GM18505 (cell line): Measurements from ENCODE around the gene ARFIP1.
"Not testable (repeated sequence)": the region's sequence is repeated elsewhere in the genome, so short reads cannot be mapped to it uniquely, and the experiment has no call there.

ENCODE experiments used
- ATAC-seq: cut with Tn5 transposase; IDR thresholded peaks from one replicate; pipeline ENCODE4 v1.9.1; 2021; ENCODE audit not compliant: unreplicated experiment
- POLR2A ChIP-seq: IDR thresholded peaks from 4 replicates; pipeline ENCODE4 v1.6.1; 2011; ENCODE audit warnings: borderline replicate concordance; ENCODE audit not compliant: insufficient read depth, insufficient read length; ENCODE audit errors: extremely low read depth

The ARFIP1 gene

DNA sequence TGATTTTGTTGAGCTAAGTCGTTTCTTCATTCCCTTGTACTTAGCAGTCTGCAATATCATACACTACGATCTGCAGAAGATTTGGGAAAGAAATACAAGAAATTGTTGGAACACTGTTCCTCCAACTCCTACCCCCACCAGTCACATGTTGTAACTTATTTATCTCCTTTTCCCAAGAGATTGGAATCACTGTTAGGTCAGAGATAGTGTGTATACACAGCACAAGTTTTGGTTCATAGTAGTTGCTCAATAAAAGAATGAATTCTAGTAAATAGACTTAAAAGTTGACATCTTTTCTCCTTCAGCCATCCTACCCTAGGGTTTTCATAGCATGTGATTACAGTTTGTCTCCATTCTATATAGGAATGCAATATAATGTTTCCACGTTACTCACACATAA is 68.8 kb downstream of the ARFIP1 start:
- no peak for ATAC-seq

DNA sequence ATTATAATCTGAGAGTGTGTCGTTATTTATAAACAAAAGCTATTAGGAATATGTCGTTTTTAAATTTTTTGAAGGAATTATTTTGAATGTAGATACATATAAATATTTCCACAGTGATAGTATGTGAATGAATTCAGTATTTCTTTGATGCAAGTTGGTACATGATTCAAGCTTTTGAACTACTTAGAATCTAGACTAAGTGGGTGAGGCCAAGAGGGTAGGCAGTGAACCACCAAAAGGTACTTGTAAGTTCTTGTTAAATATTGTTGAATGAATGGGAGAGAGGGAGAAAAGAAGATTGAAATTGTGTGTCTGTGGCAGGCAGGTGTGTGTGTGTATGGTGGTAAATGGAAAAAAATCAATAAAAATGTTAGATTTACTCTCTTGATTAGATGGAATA is 69.6 kb downstream of the ARFIP1 start:
- TF ChIP-seq POLR2A: no peak

More for the DNA sequence above, 68.8 kb downstream of the ARFIP1 start:
- no peak for TF ChIP-seq POLR2A

DNA sequence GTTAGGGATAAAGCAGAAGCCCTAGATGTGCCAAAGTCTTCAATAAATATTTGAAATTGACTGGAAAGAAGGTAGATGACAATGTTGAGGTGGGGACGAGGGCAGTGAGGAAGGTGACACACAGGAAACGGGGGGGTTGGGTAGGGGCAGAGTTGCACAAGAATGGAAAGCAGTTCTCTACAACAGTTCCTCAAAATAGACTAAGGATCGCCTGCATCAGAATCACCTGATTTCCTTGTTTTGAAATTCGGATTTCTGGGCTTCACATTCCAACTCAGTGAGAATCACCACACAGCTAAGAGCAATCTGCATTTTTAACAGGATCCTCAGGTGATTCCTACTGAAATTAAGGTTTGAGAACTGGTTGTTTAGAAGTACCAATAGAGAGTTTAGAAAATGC is 70.6 kb downstream of the ARFIP1 start:
- TF ChIP-seq POLR2A: no peak
- no peak for ATAC-seq

More for the DNA sequence above, 69.6 kb downstream of the ARFIP1 start:
- no peak for ATAC-seq

DNA sequence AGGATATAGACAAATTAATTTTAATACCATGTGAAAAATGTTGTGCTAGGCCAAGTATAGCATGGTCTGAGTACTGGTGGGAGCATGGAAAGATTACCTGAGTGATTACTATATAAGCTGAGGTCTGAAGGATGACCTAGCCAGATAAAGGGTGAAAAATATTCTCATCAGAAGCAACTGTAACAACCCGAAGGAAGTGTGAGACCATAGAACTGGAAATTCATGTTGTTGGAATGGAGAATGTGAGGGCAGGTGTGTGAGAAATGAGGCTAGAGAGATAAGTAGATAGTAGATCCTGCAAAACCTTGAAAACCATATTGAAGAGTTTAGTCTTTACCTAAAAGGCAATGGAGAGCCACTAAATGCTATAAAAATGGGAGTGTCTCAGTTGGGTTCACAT is 71.5 kb downstream of the ARFIP1 start:
- no peak for ATAC-seq
- no peak for TF ChIP-seq POLR2A

DNA sequence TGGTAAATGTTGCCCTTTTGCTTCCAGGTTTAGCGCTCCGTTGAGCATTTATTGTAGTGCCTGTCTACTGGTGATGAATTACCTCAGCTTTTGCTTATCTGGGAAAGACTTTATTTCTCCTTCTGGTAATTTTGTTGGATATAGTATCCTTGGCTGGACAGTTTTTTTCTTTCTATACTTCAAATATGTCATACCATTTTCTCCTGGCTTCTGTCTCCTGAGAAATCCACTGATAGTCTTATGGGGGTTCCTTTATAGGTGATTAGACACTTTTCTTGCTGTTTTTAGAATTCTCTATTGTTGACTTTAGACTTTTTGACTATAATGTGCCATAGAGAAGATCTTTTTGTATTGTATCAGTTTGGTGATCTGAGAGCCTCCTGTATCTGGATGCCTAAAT is 73.5 kb downstream of the ARFIP1 start:
- ATAC-seq: no peak
- TF ChIP-seq POLR2A: no peak

DNA sequence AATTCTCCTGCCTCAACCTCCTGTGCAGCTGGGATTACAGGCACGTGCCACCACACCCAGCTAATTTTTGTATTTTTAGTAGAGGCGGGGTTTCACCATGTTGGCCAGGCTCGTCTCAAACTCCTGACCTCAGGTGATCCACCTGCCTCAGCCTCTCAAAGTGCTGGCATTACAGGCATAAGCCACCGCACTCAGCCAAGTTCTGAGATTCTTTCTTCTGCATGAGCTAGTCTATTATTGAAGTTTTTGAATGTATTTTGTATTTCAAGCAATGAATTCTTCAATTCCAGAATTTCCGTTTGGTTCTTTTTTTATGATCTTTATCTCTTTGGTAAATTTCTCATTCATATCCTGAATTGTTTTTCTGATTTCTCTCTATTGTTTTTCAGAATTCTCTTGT is 74.3 kb downstream of the ARFIP1 start:
- not testable (repeated sequence) for ATAC-seq

DNA sequence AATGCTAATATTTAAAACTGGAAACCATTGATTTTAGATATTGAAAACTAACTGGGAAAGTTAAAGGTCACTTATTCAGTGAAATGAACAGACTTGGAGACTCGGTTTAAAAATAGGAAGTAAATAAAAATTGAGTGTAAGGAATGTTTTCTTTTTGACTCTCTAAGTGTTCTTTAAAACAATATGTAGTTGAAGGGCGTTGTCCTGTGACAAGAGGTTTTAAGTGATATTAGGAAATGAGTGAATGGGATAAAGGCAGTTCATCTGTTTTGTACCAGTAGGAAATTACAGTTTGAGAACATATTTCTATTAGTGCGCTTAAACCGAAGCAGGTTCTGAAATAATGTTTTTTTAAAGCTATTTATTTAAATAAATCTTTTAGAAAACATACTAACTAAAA is 77.2 kb downstream of the ARFIP1 start:
- TF ChIP-seq POLR2A: no peak
- no peak for ATAC-seq

DNA sequence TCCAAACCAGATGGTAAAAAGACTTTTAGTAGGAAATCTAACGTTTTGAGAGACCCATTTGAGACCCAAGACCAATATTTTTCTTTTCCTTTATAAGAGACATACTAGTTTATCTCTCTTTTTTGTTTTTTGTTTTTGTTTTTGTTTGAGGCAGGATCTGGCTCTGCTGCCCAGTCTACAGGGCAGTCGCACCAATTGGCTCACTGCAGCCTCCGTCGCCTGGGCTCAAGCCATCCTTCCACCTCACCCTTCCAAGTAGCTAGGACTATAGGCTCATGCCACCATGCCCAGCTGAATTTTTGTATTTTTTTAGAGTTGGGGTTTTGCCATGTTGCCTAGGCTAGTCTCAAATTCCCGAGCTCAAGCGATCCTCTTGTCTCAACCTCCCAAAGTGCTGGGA is 79.2 kb downstream of the ARFIP1 start:
- no peak for TF ChIP-seq POLR2A
- ATAC-seq: no peak

DNA sequence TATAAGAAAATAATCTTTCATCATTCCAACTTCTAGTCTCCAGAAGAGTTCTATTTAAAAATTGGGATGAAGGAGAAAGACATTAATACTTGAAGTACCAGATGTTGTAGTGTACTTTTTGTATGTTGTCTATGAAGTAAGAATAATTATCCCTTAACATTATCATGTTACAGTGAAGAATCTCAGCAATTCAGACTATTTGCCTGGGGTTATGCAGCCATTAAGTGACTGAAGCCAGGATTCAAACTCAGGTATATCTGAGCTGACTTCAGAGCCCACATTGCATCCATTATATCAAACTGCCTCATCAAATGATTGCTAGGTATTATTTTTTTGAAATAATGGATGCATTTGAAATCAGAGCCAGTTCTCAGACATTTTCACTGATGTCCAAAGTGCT is 80.3 kb downstream of the ARFIP1 start:
- TF ChIP-seq POLR2A: no peak
- no peak for ATAC-seq

DNA sequence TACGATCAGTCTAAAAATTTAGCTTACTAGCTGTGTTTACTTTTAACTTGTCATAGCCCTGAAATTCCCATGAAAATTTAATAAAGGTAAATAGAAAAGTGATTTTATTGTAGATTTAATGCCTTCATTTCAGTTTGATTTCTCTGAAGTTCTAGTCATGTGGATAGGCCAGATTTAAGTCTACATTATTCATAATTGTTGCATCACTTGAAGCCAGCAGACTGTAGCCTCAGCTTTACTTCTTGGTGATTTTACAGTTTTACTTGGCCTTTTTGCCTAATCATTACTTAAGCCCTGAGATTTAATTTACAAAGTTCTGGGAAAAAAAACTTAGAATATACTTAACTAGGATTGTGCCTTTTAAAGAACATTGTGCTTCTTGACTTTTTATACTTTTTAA is 82.9 kb downstream of the ARFIP1 start:
- ATAC-seq: no peak
- TF ChIP-seq POLR2A: no peak

DNA sequence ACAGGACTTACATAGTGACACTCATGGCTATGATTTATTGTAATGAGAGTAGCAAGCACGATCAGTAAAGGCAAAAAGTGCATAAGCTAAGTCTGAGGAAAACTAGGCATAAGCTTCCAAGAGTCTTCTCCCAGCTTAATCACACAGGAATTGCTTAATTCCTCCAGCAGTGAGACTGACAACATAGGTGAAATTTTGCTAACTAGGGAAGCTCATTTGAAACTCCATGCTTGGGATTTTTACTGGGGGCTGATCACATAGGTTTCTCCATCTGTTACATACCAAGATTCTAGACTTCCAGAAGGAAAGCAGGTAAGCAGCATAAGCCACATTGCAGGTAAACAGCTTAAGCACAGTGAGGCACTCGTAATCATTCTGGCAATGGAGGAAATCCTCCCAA is 84.6 kb downstream of the ARFIP1 start:
- no peak for TF ChIP-seq POLR2A
- ATAC-seq: no peak

DNA sequence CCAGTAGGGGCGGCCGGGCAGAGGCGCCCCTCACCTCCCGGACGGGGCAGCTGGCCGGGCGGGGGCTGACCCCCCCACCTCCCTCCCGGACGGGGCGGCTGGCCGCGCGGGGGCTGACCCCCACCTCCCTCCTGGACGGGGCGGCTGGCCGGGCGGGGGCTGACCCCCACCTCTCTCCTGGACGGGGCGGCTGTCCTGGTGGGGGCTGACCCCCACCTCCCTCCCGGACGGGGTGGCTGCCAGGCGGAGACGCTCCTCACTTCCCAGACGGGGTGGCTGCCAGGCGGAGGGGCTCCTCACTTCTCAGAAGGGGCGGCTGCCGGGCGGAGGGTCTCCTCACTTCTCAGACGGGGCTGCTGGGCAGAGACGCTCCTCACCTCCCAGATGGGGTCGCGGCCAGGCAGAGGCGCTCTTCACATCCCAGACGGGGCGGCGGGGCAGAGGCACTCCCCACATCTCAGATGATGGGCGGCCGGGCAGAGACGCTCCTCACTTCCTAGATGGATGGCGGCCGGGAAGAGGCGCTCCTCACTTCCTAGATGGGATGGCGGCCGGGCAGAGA is 86.8 kb downstream of the ARFIP1 start:
- ATAC-seq: not testable (repeated sequence)

DNA sequence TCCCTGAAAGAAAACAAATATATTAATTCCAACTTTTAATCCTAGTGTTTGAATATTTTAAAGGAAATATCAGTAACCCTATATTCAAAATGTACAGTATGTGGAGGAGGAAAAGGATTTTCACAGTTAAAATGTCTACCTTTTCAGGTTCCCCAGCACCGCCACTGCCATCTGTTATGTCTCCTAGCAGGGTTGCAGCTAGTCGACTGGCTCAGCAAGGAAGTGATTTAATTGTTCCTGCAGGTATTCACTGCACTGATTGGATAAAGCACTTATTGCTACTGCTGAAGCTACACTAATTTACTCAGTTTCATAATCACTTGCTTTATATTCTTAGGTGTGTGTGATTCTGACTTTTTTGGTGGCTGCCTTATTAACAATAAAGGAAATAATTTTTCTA is 90.9 kb downstream of the ARFIP1 start:
- ATAC-seq: no peak
- TF ChIP-seq POLR2A: no peak

DNA sequence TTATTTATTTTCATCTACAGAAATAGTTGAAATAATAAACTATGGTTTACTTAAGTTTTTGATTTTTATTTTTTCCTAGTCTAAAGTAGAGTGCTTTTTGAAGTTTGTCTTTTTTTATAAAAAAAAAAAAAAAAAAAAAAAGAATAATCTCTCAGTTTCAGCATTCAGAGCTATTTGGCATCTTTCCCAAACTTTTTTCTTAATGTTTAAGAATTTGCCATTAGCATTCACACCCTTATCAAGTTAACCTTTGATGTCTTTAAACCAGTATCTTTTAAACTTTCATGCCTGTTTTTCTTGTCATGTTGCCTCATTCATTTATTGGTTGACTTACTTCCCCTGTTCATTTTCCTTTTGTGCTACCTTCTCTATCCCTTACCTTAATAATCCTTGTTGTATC is 95.5 kb downstream of the ARFIP1 start:
- no peak for TF ChIP-seq POLR2A
- ATAC-seq: no peak

DNA sequence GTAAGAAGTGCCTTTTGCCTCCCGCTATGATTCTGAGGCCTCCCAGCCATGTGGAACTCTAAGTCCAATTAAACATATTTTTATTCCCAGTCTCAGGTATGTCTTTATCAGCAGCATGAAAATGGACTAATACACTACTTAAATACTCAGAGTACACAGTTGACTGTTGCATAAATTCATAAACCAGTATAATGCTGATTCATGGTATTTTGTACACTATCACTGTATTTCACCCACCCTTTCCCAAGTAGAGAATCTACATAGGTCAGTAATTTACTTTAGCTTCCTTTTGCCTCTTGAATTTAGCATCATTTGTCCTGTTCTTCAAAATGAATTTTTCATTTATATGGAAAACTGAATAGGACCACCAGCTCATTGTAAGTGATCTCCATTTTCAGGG is 98.1 kb downstream of the ARFIP1 start:
- TF ChIP-seq POLR2A: no peak
- ATAC-seq: no peak

DNA sequence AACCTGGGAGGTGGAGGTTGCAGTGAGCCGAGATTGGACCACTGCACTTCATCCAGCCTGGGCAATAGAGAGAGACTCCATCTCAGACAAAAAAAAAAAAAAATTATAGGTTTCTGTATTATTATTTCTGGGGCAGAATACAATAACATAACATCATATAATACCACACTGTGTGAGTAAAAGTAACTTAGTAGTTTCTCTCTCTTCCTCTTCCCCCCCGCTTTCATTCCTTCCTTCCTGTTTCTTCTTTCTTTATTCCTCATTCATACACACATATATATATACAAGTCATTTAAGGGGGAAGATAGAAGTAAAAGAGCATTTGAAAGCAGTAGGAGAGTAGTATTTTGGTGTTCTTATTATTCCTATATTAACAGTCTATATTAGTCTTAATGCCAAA is 100.5 kb downstream of the ARFIP1 start:
- no peak for ATAC-seq
- TF ChIP-seq POLR2A: no peak

DNA sequence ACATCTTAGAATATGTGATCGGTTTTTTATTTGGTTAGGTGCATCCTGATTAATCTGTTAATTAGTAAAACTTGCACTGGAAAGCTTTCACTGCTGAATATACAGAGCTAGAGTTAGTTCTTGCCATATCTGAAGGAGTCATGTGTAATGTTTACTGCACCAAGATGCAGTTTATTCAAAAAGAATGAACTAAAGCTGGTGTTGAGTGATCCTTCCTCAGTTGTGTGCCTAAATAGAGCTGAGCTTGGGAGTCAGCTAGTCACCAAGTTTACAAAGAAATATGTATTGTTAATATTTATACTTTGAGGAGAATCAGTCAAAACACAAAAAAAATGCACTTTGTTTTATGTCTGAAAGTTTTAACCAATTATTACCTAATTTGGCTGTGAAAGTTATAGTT is 102.2 kb downstream of the ARFIP1 start:
- no peak for ATAC-seq
- TF ChIP-seq POLR2A: no peak
